ENCODE measurements around the gene HAAO.

Gene HAAO

GRCh38 chr2:42744545-42745082, 47.8 kb downstream of the HAAO start:
- Histone ChIP-seq H3K79me1 (replicated peaks; ENCODE audit: low read length, poor library complexity, severe bottlenecking) (no peaks in the 10 kb centered on the region), H3K14ac (ENCODE audit: low read length in 2 of 2) (no peak overlapping the region), H4K91ac (ENCODE audit: low read length) (no peak overlapping the region), H3K27me3 (ENCODE audit: control insufficient read depth in 1 of 2, insufficient read depth in 1 of 2, low read length in 2 of 2) (no peaks in the 10 kb centered on the region), H4K8ac (ENCODE audit: low read length) (no peak overlapping the region), H2BK120ac (ENCODE audit: low read depth, low read length) (no peak overlapping the region), H2BK15ac (ENCODE audit: low read depth, poor library complexity, severe bottlenecking) (no peak overlapping the region), H2AFZ (ENCODE audit: low read depth, low read length) (no peak overlapping the region), H3K4me1 (ENCODE audit: control insufficient read depth, insufficient read depth, low read depth, low read length) (no peaks in the 10 kb centered on the region), H3K18ac (ENCODE audit: low read depth in 1 of 2, low read length in 2 of 2) (no peak overlapping the region), H2AK5ac (ENCODE audit: low read length, severe bottlenecking) (no peak overlapping the region), H3K23ac (ENCODE audit: low read length in 2 of 2) (no peak overlapping the region), H2BK12ac (ENCODE audit: low read length in 2 of 2) (no peak overlapping the region), H3K36me3 (ENCODE audit: control insufficient read depth in 1 of 2, insufficient read depth in 2 of 2, low read depth in 1 of 2, low read length in 2 of 2) (peaks cover 10 to 13% of the 10 kb centered on the region in 2 experiments), H3K27ac (ENCODE audit: low read length, poor library complexity, severe bottlenecking) (no peak overlapping the region), H3K9me3 (ENCODE audit: control insufficient read depth, low read length) (no peaks in the 10 kb centered on the region), H2BK5ac (ENCODE audit: low read depth, low read length, poor library complexity, severe bottlenecking) (no peak overlapping the region), H3K9ac (ENCODE audit: low read length) (no peak overlapping the region), H3K4me2 (ENCODE audit: low read length, poor library complexity, severe bottlenecking) (no peak overlapping the region), H3K4me3 (ENCODE audit: insufficient read depth in 1 of 2, low read depth in 1 of 2, low read length in 2 of 2) (no peak overlapping the region), H3K4ac (ENCODE audit: low read depth in 1 of 2, low read length in 2 of 2) (no peak overlapping the region)
- 92% methylated on average over 3 of the region's 3 CpGs for WGBS
- no peak for DNase-seq

- no peaks in the 10 kb centered on the region for H3K27me3 ChIP-seq (ENCODE audit: control insufficient read depth in 1 of 2, insufficient read depth in 1 of 2, low read length in 2 of 2)
- no peak overlapping the region for H3K18ac ChIP-seq (ENCODE audit: low read depth in 1 of 2, low read length in 2 of 2)
- no peak overlapping the region for H2BK12ac ChIP-seq (ENCODE audit: low read length in 2 of 2)
- H2BK5ac ChIP-seq (ENCODE audit: low read depth, low read length, poor library complexity, severe bottlenecking), result no peak overlapping the region
- DNase-seq, result no peak
- no peak overlapping the region for H3K4me3 ChIP-seq (ENCODE audit: insufficient read depth in 1 of 2, low read depth in 1 of 2, low read length in 2 of 2)
- 100% methylated on average over 1 of the region's 1 CpG for WGBS
- H3K23ac ChIP-seq (ENCODE audit: low read length in 2 of 2), result no peak overlapping the region
- no peak overlapping the region for H4K91ac ChIP-seq (ENCODE audit: low read length)
- H3K4me1 ChIP-seq (ENCODE audit: control insufficient read depth, insufficient read depth, low read depth, low read length), result no peaks in the 10 kb centered on the region
- H3K4ac ChIP-seq (ENCODE audit: low read depth in 1 of 2, low read length in 2 of 2), result no peak overlapping the region
- H4K8ac ChIP-seq (ENCODE audit: low read length), result no peak overlapping the region
- H2BK120ac ChIP-seq (ENCODE audit: low read depth, low read length), result no peak overlapping the region
- no peak overlapping the region for H3K4me2 ChIP-seq (ENCODE audit: low read length, poor library complexity, severe bottlenecking)
- no peak overlapping the region for H2AFZ ChIP-seq (ENCODE audit: low read depth, low read length)
- no peak overlapping the region for H3K9ac ChIP-seq (ENCODE audit: low read length)
- no peak overlapping the region for H3K14ac ChIP-seq (ENCODE audit: low read length in 2 of 2)
- H3K9me3 ChIP-seq (ENCODE audit: control insufficient read depth, low read length), result no peaks in the 10 kb centered on the region
- H3K36me3 ChIP-seq (ENCODE audit: control insufficient read depth in 1 of 2, insufficient read depth in 2 of 2, low read depth in 1 of 2, low read length in 2 of 2), result peaks cover 9 to 10% of the 10 kb centered on the region in 2 experiments
- H2AK5ac ChIP-seq (ENCODE audit: low read length, severe bottlenecking), result no peak overlapping the region
- no peak overlapping the region for H2BK15ac ChIP-seq (ENCODE audit: low read depth, poor library complexity, severe bottlenecking)
- H3K79me1 ChIP-seq (replicated peaks; ENCODE audit: low read length, poor library complexity, severe bottlenecking), result no peaks in the 10 kb centered on the region
- H3K27ac ChIP-seq (ENCODE audit: low read length, poor library complexity, severe bottlenecking), result no peak overlapping the region
These were observed 48.8 kb downstream of the HAAO start for GRCh38 chr2:42743659-42743990.

GRCh38 chr2:42742740-42743658, 49.4 kb downstream of the HAAO start:
- 88% methylated on average over 2 of the region's 2 CpGs for WGBS

GRCh38 chr2:42741140-42741539, 51.2 kb downstream of the HAAO start:
- Histone ChIP-seq H3K9me3 (ENCODE audit: control insufficient read depth, low read length) (no peaks in the 10 kb centered on the region), H2BK15ac (ENCODE audit: low read depth, poor library complexity, severe bottlenecking) (no peak overlapping the region), H2BK5ac (ENCODE audit: low read depth, low read length, poor library complexity, severe bottlenecking) (no peak overlapping the region), H2BK12ac (ENCODE audit: low read length in 2 of 2) (no peak overlapping the region), H3K4me2 (ENCODE audit: low read length, poor library complexity, severe bottlenecking) (no peak overlapping the region), H3K9ac (ENCODE audit: low read length) (no peak overlapping the region), H3K4me1 (ENCODE audit: control insufficient read depth, insufficient read depth, low read depth, low read length) (no peaks in the 10 kb centered on the region), H3K23ac (ENCODE audit: low read length in 2 of 2) (no peak overlapping the region), H3K4me3 (ENCODE audit: insufficient read depth in 1 of 2, low read depth in 1 of 2, low read length in 2 of 2) (no peak overlapping the region), H3K36me3 (ENCODE audit: control insufficient read depth in 1 of 2, insufficient read depth in 2 of 2, low read depth in 1 of 2, low read length in 2 of 2) (peaks cover 10 to 16% of the 10 kb centered on the region in 2 experiments), H4K8ac (ENCODE audit: low read length) (no peak overlapping the region), H3K27me3 (ENCODE audit: control insufficient read depth in 1 of 2, insufficient read depth in 1 of 2, low read length in 2 of 2) (no peaks in the 10 kb centered on the region), H3K14ac (ENCODE audit: low read length in 2 of 2) (no peak overlapping the region), H2AFZ (ENCODE audit: low read depth, low read length) (no peak overlapping the region), H3K79me1 (replicated peaks; ENCODE audit: low read length, poor library complexity, severe bottlenecking) (no peaks in the 10 kb centered on the region), H4K91ac (ENCODE audit: low read length) (no peak overlapping the region), H2BK120ac (ENCODE audit: low read depth, low read length) (no peak overlapping the region), H3K27ac (ENCODE audit: low read length, poor library complexity, severe bottlenecking) (no peak overlapping the region), H3K4ac (ENCODE audit: low read depth in 1 of 2, low read length in 2 of 2) (no peak overlapping the region), H2AK5ac (ENCODE audit: low read length, severe bottlenecking) (no peak overlapping the region), H3K18ac (ENCODE audit: low read depth in 1 of 2, low read length in 2 of 2) (no peak overlapping the region)
- DNase-seq, result no peak
- 96% methylated on average over 1 of the region's 3 CpGs for WGBS

More at GRCh38 chr2:42742740-42743658, 49.4 kb downstream of the HAAO start:
- Histone ChIP-seq H3K23ac (ENCODE audit: low read length in 2 of 2) (no peak overlapping the region), H2AK5ac (ENCODE audit: low read length, severe bottlenecking) (no peak overlapping the region), H4K8ac (ENCODE audit: low read length) (no peak overlapping the region), H3K9me3 (ENCODE audit: control insufficient read depth, low read length) (no peaks in the 10 kb centered on the region), H3K27me3 (ENCODE audit: control insufficient read depth in 1 of 2, insufficient read depth in 1 of 2, low read length in 2 of 2) (no peaks in the 10 kb centered on the region), H2BK15ac (ENCODE audit: low read depth, poor library complexity, severe bottlenecking) (no peak overlapping the region), H3K9ac (ENCODE audit: low read length) (no peak overlapping the region), H3K27ac (ENCODE audit: low read length, poor library complexity, severe bottlenecking) (no peak overlapping the region), H3K4me3 (ENCODE audit: insufficient read depth in 1 of 2, low read depth in 1 of 2, low read length in 2 of 2) (no peak overlapping the region), H3K18ac (ENCODE audit: low read depth in 1 of 2, low read length in 2 of 2) (no peak overlapping the region), H2AFZ (ENCODE audit: low read depth, low read length) (no peak overlapping the region), H2BK12ac (ENCODE audit: low read length in 2 of 2) (no peak overlapping the region), H4K91ac (ENCODE audit: low read length) (no peak overlapping the region), H3K4me1 (ENCODE audit: control insufficient read depth, insufficient read depth, low read depth, low read length) (no peaks in the 10 kb centered on the region), H2BK120ac (ENCODE audit: low read depth, low read length) (no peak overlapping the region), H3K4me2 (ENCODE audit: low read length, poor library complexity, severe bottlenecking) (no peak overlapping the region), H3K4ac (ENCODE audit: low read depth in 1 of 2, low read length in 2 of 2) (no peak overlapping the region), H3K79me1 (replicated peaks; ENCODE audit: low read length, poor library complexity, severe bottlenecking) (no peaks in the 10 kb centered on the region), H3K36me3 (ENCODE audit: control insufficient read depth in 1 of 2, insufficient read depth in 2 of 2, low read depth in 1 of 2, low read length in 2 of 2) (peaks cover 9 to 10% of the 10 kb centered on the region in 2 experiments), H2BK5ac (ENCODE audit: low read depth, low read length, poor library complexity, severe bottlenecking) (no peak overlapping the region), H3K14ac (ENCODE audit: low read length in 2 of 2) (no peak overlapping the region)
- no peak for DNase-seq
